Lower leg skin (tissue), 3 donors: Measurements from ENCODE around the gene PIR.

Experiments
- POLR2A ChIP-seq, 2 donors: fragments of 450-650 bp; IDR thresholded peaks; one replicate each; pipeline ENCODE4 v1.6.1; 2016 to 2017; ENCODE audit warnings: antibody characterized with exemption in 2 of 2, mild to moderate bottlenecking in 1 of 2, moderate library complexity in 1 of 2
- TF ChIP-seq, protein P1 (sequence below), 3 donors: fragments of 450-650 bp; IDR thresholded peaks; one replicate each; pipeline ENCODE4 v1.5.1; 2016; ENCODE audit warnings: antibody characterized with exemption in 3 of 3, mild to moderate bottlenecking in 3 of 3, moderate library complexity in 2 of 3

DNA sequence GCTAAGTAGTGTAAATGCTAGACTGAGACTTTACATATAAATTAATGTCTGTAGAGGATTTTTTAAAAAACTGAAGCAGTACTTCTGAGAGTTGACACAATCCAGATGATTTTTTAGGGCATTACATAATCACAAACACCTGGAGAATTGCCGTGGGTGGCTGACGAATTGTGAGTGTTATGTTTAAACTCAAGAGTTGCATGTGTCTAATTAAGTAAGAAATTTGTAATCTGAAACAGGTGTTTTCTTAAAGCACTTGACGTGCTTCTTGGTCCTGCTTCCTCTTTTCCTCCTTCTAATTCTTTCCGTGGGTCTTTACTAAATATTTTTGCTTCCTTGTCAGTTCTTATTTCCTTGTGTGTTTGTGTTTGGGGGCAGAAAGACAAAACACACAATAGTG lies 27.8 kb downstream of the PIR start:
- TF ChIP-seq, protein P1, sequence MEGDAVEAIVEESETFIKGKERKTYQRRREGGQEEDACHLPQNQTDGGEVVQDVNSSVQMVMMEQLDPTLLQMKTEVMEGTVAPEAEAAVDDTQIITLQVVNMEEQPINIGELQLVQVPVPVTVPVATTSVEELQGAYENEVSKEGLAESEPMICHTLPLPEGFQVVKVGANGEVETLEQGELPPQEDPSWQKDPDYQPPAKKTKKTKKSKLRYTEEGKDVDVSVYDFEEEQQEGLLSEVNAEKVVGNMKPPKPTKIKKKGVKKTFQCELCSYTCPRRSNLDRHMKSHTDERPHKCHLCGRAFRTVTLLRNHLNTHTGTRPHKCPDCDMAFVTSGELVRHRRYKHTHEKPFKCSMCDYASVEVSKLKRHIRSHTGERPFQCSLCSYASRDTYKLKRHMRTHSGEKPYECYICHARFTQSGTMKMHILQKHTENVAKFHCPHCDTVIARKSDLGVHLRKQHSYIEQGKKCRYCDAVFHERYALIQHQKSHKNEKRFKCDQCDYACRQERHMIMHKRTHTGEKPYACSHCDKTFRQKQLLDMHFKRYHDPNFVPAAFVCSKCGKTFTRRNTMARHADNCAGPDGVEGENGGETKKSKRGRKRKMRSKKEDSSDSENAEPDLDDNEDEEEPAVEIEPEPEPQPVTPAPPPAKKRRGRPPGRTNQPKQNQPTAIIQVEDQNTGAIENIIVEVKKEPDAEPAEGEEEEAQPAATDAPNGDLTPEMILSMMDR (IDR thresholded peaks at IDR 0.05) = no peak
- TF ChIP-seq POLR2A (IDR thresholded peaks at IDR 0.05) = no peak
